Measurements from ENCODE around the gene DLGAP4. TPM values are rescaled to one million over a fixed set of nuclear protein-coding genes. Genes with fewer than 3 reads are reported as not detected.

The DLGAP4 gene
- total RNA-seq, 2 experiments from 2014 or later, result 11.5 to 13.1 TPM

GRCh38 chr20:36367907-36368799 lies 62.0 kb downstream of the DLGAP4 start:
- Mint-ChIP-seq H3K4me3 (no peak overlapping the region), H3K9me3 (no peaks in the 10 kb centered on the region), H3K27ac (no peak overlapping the region), H3K36me3 (ENCODE audit: low read depth) (no peaks in the 10 kb centered on the region), H3K4me1 (ENCODE audit: low read depth) (no peaks in the 10 kb centered on the region), H3K27me3 (peaks cover 2% of the 10 kb centered on the region)
- DNase-seq (no peak), ATAC-seq (no peak)
- TF ChIP-seq CTCF (IDR thresholded peaks at IDR 0.05), result no peak
- POLR2A ChIA-PET, result no interaction called here
- CTCF ChIA-PET, result no interaction called here
- intact Hi-C loops (cut with micrococcal nuclease), result no loop called here

- no peak for TF ChIP-seq CTCF (IDR thresholded peaks at IDR 0.05)
- Mint-ChIP-seq H3K4me3 (no peak overlapping the region), H3K9me3 (no peaks in the 10 kb centered on the region), H3K4me1 (ENCODE audit: low read depth) (no peaks in the 10 kb centered on the region), H3K27me3 (peaks cover 2% of the 10 kb centered on the region), H3K27ac (no peak overlapping the region), H3K36me3 (ENCODE audit: low read depth) (no peaks in the 10 kb centered on the region)
- ChIA-PET CTCF (no interaction called here), POLR2A (no interaction called here)
- ATAC-seq (no peak), DNase-seq (no peak)
- intact Hi-C loops (cut with micrococcal nuclease), result no loop called here
These were observed 62.7 kb downstream of the DLGAP4 start for GRCh38 chr20:36368869-36369268.

- H3K4me3 Mint-ChIP-seq, result no peak overlapping the region
- no peaks in the 10 kb centered on the region for H3K4me1 Mint-ChIP-seq (ENCODE audit: low read depth)
- H3K27ac Mint-ChIP-seq, result no peak overlapping the region
- no peak for TF ChIP-seq CTCF (IDR thresholded peaks at IDR 0.05)
- DNase-seq (no peak), ATAC-seq (no peak)
- intact Hi-C loops (cut with micrococcal nuclease), result no loop called here
- no peaks in the 10 kb centered on the region for H3K36me3 Mint-ChIP-seq (ENCODE audit: low read depth)
- no peaks in the 10 kb centered on the region for H3K9me3 Mint-ChIP-seq
- ChIA-PET CTCF (no interaction called here), POLR2A (no interaction called here)
- peaks cover 5% of the 10 kb centered on the region for H3K27me3 Mint-ChIP-seq
These were observed 63.6 kb downstream of the DLGAP4 start for GRCh38 chr20:36369739-36370138.

GRCh38 chr20:36370991-36371790 lies 65.1 kb downstream of the DLGAP4 start:
- no peak for TF ChIP-seq CTCF (IDR thresholded peaks at IDR 0.05)
- ATAC-seq, result no peak
- peaks cover 5% of the 10 kb centered on the region for H3K27me3 Mint-ChIP-seq
- H3K9me3 Mint-ChIP-seq, result no peaks in the 10 kb centered on the region
- no peaks in the 10 kb centered on the region for H3K4me1 Mint-ChIP-seq (ENCODE audit: low read depth)
- H3K36me3 Mint-ChIP-seq (ENCODE audit: low read depth), result no peaks in the 10 kb centered on the region
- no peak for DNase-seq
- intact Hi-C loops (cut with micrococcal nuclease), result no loop called here
- ChIA-PET CTCF (interaction anchor here (0.7 kb wide), 1 partner anchor 186 kb away, joined by 3 read pairs; no protein-coding TSS in a partner anchor), POLR2A (no interaction called here)
- no peak overlapping the region for H3K4me3 Mint-ChIP-seq
- H3K27ac Mint-ChIP-seq, result no peak overlapping the region

GRCh38 chr20:36372666-36373065 lies 66.5 kb downstream of the DLGAP4 start:
- H3K4me3 Mint-ChIP-seq, result no peak overlapping the region
- CTCF ChIA-PET, result no interaction called here
- intact Hi-C loops (cut with micrococcal nuclease), result no loop called here
- H3K27ac Mint-ChIP-seq, result no peak overlapping the region
- POLR2A ChIA-PET, result no interaction called here
- ATAC-seq (no peak), DNase-seq (no peak)
- H3K27me3 Mint-ChIP-seq, result peaks cover 10% of the 10 kb centered on the region
- H3K4me1 Mint-ChIP-seq (ENCODE audit: low read depth), result no peaks in the 10 kb centered on the region
- no peaks in the 10 kb centered on the region for H3K9me3 Mint-ChIP-seq
- no peaks in the 10 kb centered on the region for H3K36me3 Mint-ChIP-seq (ENCODE audit: low read depth)
- no peak for TF ChIP-seq CTCF (IDR thresholded peaks at IDR 0.05)
